GF-D8 (cell line): ENCODE measurements around the gene GLRX3.
"Not testable (repeated sequence)": the region's sequence is repeated elsewhere in the genome, so short reads cannot be mapped to it uniquely, and the experiment has no call there.

Source experiments
- DNase-seq: peaks from one replicate; lab custom pipeline; 2025; lab: John Stamatoyannopoulos, UW

Gene GLRX3

GRCh38 chr10:130189608-130190054 lies 53.4 kb downstream of the GLRX3 start:
- DNase-seq = no peak

GRCh38 chr10:130190055-130190736 lies 54.0 kb downstream of the GLRX3 start:
- DNase-seq = no peak

GRCh38 chr10:130190737-130191115 lies 54.5 kb downstream of the GLRX3 start:
- no peak for DNase-seq

- no peak for DNase-seq
These were observed 55.2 kb downstream of the GLRX3 start for GRCh38 chr10:130191380-130191779.

- DNase-seq = no peak
These were observed 56.2 kb downstream of the GLRX3 start for GRCh38 chr10:130192276-130192848.

GRCh38 chr10:130193033-130193432 lies 56.8 kb downstream of the GLRX3 start:
- DNase-seq = no peak

GRCh38 chr10:130193493-130194193 lies 57.5 kb downstream of the GLRX3 start:
- DNase-seq = no peak

- DNase-seq = no peak
These were observed 58.2 kb downstream of the GLRX3 start for GRCh38 chr10:130194194-130194990.

- DNase-seq = no peak
These were observed 58.9 kb downstream of the GLRX3 start for GRCh38 chr10:130194991-130195645.

GRCh38 chr10:130195746-130196294 lies 59.6 kb downstream of the GLRX3 start:
- no peak for DNase-seq

GRCh38 chr10:130196511-130197487 lies 60.6 kb downstream of the GLRX3 start:
- no peak for DNase-seq

- no peak for DNase-seq
These were observed 62.5 kb downstream of the GLRX3 start for GRCh38 chr10:130198651-130199050.

- DNase-seq = no peak
These were observed 64.2 kb downstream of the GLRX3 start for GRCh38 chr10:130200179-130201042.

- no peak for DNase-seq
These were observed 64.8 kb downstream of the GLRX3 start for GRCh38 chr10:130201043-130201380.

GRCh38 chr10:130202150-130202549 lies 66.0 kb downstream of the GLRX3 start:
- not testable (repeated sequence) for DNase-seq

- no peak for DNase-seq
These were observed 66.9 kb downstream of the GLRX3 start for GRCh38 chr10:130202984-130203621.

GRCh38 chr10:130203626-130204025 lies 67.4 kb downstream of the GLRX3 start:
- DNase-seq = no peak

- no peak for DNase-seq
These were observed 70.1 kb downstream of the GLRX3 start for GRCh38 chr10:130206216-130206737.

- no peak for DNase-seq
These were observed 71.0 kb downstream of the GLRX3 start for GRCh38 chr10:130207205-130207604.
